ENCODE data around the gene RBM39.
"Not testable (repeated sequence)": the region's sequence is repeated elsewhere in the genome, so short reads cannot be mapped to it uniquely, and the experiment has no call there.

The RBM39 gene

GRCh38 chr20:35721219-35721618 is 20.8 kb downstream of the RBM39 start:
- TF ChIP-seq, protein P1, sequence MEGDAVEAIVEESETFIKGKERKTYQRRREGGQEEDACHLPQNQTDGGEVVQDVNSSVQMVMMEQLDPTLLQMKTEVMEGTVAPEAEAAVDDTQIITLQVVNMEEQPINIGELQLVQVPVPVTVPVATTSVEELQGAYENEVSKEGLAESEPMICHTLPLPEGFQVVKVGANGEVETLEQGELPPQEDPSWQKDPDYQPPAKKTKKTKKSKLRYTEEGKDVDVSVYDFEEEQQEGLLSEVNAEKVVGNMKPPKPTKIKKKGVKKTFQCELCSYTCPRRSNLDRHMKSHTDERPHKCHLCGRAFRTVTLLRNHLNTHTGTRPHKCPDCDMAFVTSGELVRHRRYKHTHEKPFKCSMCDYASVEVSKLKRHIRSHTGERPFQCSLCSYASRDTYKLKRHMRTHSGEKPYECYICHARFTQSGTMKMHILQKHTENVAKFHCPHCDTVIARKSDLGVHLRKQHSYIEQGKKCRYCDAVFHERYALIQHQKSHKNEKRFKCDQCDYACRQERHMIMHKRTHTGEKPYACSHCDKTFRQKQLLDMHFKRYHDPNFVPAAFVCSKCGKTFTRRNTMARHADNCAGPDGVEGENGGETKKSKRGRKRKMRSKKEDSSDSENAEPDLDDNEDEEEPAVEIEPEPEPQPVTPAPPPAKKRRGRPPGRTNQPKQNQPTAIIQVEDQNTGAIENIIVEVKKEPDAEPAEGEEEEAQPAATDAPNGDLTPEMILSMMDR (IDR thresholded peaks at IDR 0.05; ENCODE audit: insufficient read depth, missing control alignments) = no peak
- no peak for FAIRE-seq
- DNase-seq (ENCODE audit: insufficient read length, low spot score) = no peak

- FAIRE-seq (no peak), DNase-seq (ENCODE audit: insufficient read length, low spot score) (no peak)
- TF ChIP-seq, protein P1 (IDR thresholded peaks at IDR 0.05; ENCODE audit: insufficient read depth, missing control alignments) = no peak
Observed at GRCh38 chr20:35720165-35721123, 21.6 kb downstream of the RBM39 start.

DNA sequence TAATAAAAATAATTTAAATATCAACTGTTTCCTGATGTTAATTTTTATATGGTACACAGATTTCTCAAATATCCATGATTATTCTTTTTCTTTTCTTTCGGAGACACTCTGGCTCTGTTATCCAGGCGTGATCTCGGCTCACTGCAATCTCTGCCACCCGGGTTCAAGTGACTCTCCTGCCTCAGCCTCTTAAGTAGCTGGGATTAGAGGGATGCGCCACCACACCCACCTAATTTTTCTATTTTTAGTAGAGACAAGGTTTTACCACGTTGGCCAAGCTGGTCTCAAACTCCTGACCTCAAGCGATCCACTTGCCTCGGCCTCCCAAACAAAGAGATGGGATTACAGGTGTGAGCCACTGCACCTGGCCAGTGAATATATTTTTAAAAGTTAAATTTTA is 22.3 kb downstream of the RBM39 start:
- FAIRE-seq (no peak), DNase-seq (ENCODE audit: insufficient read length, low spot score) (no peak)
- TF ChIP-seq, protein P1 (IDR thresholded peaks at IDR 0.05; ENCODE audit: insufficient read depth, missing control alignments) = no peak

DNA sequence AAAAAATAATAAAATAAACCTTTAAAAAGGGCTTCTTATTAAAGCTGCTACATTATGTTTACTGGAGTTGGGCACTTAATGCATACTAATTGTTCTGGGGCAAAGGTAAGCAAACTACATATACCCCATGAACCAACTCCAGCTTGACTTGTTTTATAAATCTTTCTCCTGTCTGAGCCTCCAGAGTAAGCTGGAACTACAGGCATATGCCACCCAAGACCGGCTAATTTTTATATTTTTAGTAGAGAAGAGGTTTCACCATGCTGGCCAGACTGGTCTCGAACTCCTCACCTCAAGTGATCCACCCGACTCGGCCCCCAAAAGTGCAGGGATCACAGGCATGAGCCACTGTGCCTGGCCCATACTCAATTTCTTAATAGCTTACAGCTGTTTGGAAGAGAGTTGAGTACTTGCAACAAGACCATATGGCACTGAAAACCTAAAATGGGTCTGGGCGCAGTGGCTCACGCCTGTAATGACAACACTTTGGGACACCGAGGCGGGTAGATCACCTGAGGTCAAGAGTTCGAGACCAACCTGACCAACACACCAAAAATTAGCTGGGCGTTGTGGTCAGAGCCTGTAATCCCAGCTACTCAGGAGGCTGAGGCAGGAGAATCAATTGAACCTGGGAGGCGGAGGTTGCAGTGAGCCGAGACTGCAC is 23.0 kb downstream of the RBM39 start:
- DNase-seq (ENCODE audit: insufficient read length, low spot score) (no peak), FAIRE-seq (no peak)
- TF ChIP-seq, protein P1 (IDR thresholded peaks at IDR 0.05; ENCODE audit: insufficient read depth, missing control alignments) = no peak

GRCh38 chr20:35718321-35718720 is 23.7 kb downstream of the RBM39 start:
- DNase-seq (ENCODE audit: insufficient read length, low spot score); FAIRE-seq: not testable (repeated sequence)

- DNase-seq (ENCODE audit: insufficient read length, low spot score) = no peak
- no peak for FAIRE-seq
- TF ChIP-seq, protein P1 (IDR thresholded peaks at IDR 0.05; ENCODE audit: insufficient read depth, missing control alignments) = no peak
Observed at GRCh38 chr20:35716330-35716729, 25.7 kb downstream of the RBM39 start.

- TF ChIP-seq, protein P1 (IDR thresholded peaks at IDR 0.05; ENCODE audit: insufficient read depth, missing control alignments) = no peak
- FAIRE-seq = no peak
- no peak for DNase-seq (ENCODE audit: insufficient read length, low spot score)
Observed at GRCh38 chr20:35715652-35716051, 26.4 kb downstream of the RBM39 start.
